Neural progenitor cell (in vitro differentiated cells): Measurements from ENCODE around the gene GRIK1. TPM values are rescaled to one million over a fixed set of nuclear protein-coding genes. Genes with fewer than 3 reads are reported as not detected.

Source experiments
- DNase-seq: peaks from one replicate; pipeline ENCODE4 v3.0.0-alpha.2; 2016; ENCODE audit warnings: low spot score
- H2AFZ ChIP-seq: fragments of 200-600 bp; sonication (generic); replicated peaks from 2 replicates; pipeline ENCODE4 v1.6.1; 2016; ENCODE audit warnings: antibody characterized with exemption
- H3F3A ChIP-seq: fragments of 200-600 bp; sonication (generic); 2 replicates; pipeline ENCODE4 v1.6.1; 2016; ENCODE audit warnings: antibody characterized with exemption, low read depth
- H3K27ac ChIP-seq: fragments of 200-600 bp; sonication (generic); 2 replicates; pipeline ENCODE4 v1.5.1; 2016; ENCODE audit warnings: mild to moderate bottlenecking
- H3K27me3 ChIP-seq: fragments of 200-600 bp; sonication (generic); 2 replicates; pipeline ENCODE4 v1.6.1; 2016; ENCODE audit warnings: mild to moderate bottlenecking, moderate library complexity
- H3K36me3 ChIP-seq: fragments of 200-600 bp; sonication (generic); 2 replicates; pipeline ENCODE4 v1.5.1; 2016
- H3K4me1 ChIP-seq: fragments of 200-600 bp; sonication (generic); 2 replicates; pipeline ENCODE4 v1.6.1; 2016; ENCODE audit warnings: mixed run types
- H3K4me2 ChIP-seq: fragments of 200-600 bp; sonication (generic); 2 replicates; pipeline ENCODE4 v1.6.1; 2016
- H3K4me3 ChIP-seq: fragments of 200-600 bp; sonication (generic); 2 replicates; pipeline ENCODE4 v1.5.1; 2016
- H3K79me2 ChIP-seq: fragments of 200-600 bp; sonication (generic); 2 replicates; pipeline ENCODE4 v1.6.1; 2016; ENCODE audit warnings: low read depth
- H3K9ac ChIP-seq: fragments of 200-600 bp; sonication (generic); 2 replicates; pipeline ENCODE4 v1.6.1; 2016
- H3K9me3 ChIP-seq: fragments of 200-600 bp; sonication (generic); 2 replicates; pipeline ENCODE4 v1.5.1; 2016; ENCODE audit warnings: low read depth
- H4K20me1 ChIP-seq: fragments of 200-600 bp; sonication (generic); 2 replicates; pipeline ENCODE4 v1.6.1; 2016; ENCODE audit warnings: low read depth
- H3K27ac Mint-ChIP-seq: 3 replicates; pipeline ENCODE4 v1.8.0; 2021; ENCODE audit warnings: mixed read lengths
- H3K27me3 Mint-ChIP-seq: 2 replicates; pipeline ENCODE4 v1.8.0; 2022; ENCODE audit warnings: low read depth, mild to moderate bottlenecking, inconsistent platforms, moderate library complexity, mixed read lengths; ENCODE audit not compliant: insufficient read depth
- H3K36me3 Mint-ChIP-seq: 3 replicates; pipeline ENCODE4 v1.8.0; 2021; ENCODE audit warnings: mixed read lengths
- H3K4me1 Mint-ChIP-seq: 3 replicates; pipeline ENCODE4 v1.8.0; 2021; ENCODE audit warnings: mixed read lengths
- H3K4me3 Mint-ChIP-seq: 3 replicates; pipeline ENCODE4 v1.8.0; 2021; ENCODE audit warnings: mild to moderate bottlenecking, moderate library complexity, mixed read lengths
- H3K9me3 Mint-ChIP-seq: 3 replicates; pipeline ENCODE4 v1.8.0; 2020; ENCODE audit warnings: mixed read lengths
- CTCF ChIP-seq: fragments of 200-600 bp; sonication (generic); IDR thresholded peaks from 2 replicates; pipeline ENCODE4 v1.5.1; 2017; ENCODE audit warnings: antibody characterized with exemption, mild to moderate bottlenecking
- EZH2 ChIP-seq: fragments of 200-600 bp; sonication (generic); IDR thresholded peaks from 2 replicates; pipeline ENCODE4 v1.6.1; 2017; ENCODE audit warnings: antibody characterized with exemption, mild to moderate bottlenecking, moderate library complexity
- EZH2phosphoT487 ChIP-seq: fragments of 200-600 bp; sonication (generic); IDR thresholded peaks from 2 replicates; pipeline ENCODE4 v1.6.1; 2017; ENCODE audit warnings: antibody characterized with exemption
- total RNA-seq: library from RNA; depleted of rRNA; stranded (reverse); fragments of >200 nt; gene quantifications from 2 replicates; pipeline ENCODE4 v1.2.3, GENCODE V29; 2015; ENCODE audit warnings: low replicate concordance

GRIK1 gene
- total RNA-seq, 1 donor from 2014 or later: 1.6 TPM

DNA sequence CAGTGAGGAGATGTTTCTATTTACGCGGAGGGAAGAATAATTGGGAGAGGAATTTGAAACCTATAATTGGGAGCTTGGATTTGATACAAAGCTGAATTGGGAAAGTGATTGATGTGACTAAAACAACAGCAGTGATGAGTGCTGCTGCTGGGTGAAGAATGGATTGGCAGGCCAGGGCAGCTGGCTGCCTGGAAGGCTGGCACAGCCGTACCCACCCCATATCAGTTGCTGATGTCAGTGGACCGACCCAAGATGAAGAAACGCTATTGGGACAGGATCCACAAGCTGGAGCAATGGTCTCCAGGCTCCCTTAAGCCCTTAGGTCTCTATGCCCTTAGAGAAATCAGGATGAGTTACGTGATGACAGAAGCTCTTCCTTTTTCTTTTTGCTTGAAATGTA is 47.4 kb downstream of the GRIK1 start:
- Histone ChIP-seq H3K36me3 (no peaks in the 10 kb centered on the region), H3K27me3 (no peaks in the 10 kb centered on the region), H3K4me2 (no peak overlapping the region), H3K9me3 (no peaks in the 10 kb centered on the region), H3K9ac (no peak overlapping the region), H4K20me1 (no peaks in the 10 kb centered on the region), H2AFZ (no peak overlapping the region), H3K4me1 (no peaks in the 10 kb centered on the region), H3K79me2 (no peaks in the 10 kb centered on the region), H3K4me3 (no peak overlapping the region), H3F3A (no peaks in the 10 kb centered on the region), H3K27ac (no peak overlapping the region)
- no peak for TF ChIP-seq CTCF
- no peak for TF ChIP-seq EZH2
- TF ChIP-seq EZH2phosphoT487: no peak
- no peaks in the 10 kb centered on the region for H3K4me1 Mint-ChIP-seq
- DNase-seq: no peak
- no peaks in the 10 kb centered on the region for H3K36me3 Mint-ChIP-seq
- no peaks in the 10 kb centered on the region for H3K27me3 Mint-ChIP-seq
- no peak overlapping the region for H3K27ac Mint-ChIP-seq
- H3K4me3 Mint-ChIP-seq: no peak overlapping the region
- H3K9me3 Mint-ChIP-seq: no peaks in the 10 kb centered on the region

GRCh38 chr21:29888437-29888836 is 51.4 kb downstream of the GRIK1 start:
- H3K27me3 Mint-ChIP-seq: no peaks in the 10 kb centered on the region
- Histone ChIP-seq H3K4me2 (no peak overlapping the region), H3K27ac (no peak overlapping the region), H3K79me2 (no peaks in the 10 kb centered on the region), H4K20me1 (no peaks in the 10 kb centered on the region), H3K27me3 (no peaks in the 10 kb centered on the region), H3K36me3 (no peaks in the 10 kb centered on the region), H3K4me1 (no peaks in the 10 kb centered on the region), H3K9ac (no peak overlapping the region), H2AFZ (no peak overlapping the region), H3K4me3 (no peak overlapping the region), H3F3A (no peaks in the 10 kb centered on the region), H3K9me3 (no peaks in the 10 kb centered on the region)
- H3K4me3 Mint-ChIP-seq: no peak overlapping the region
- H3K9me3 Mint-ChIP-seq: no peaks in the 10 kb centered on the region
- no peak for DNase-seq
- no peaks in the 10 kb centered on the region for H3K36me3 Mint-ChIP-seq
- H3K27ac Mint-ChIP-seq: no peak overlapping the region
- no peaks in the 10 kb centered on the region for H3K4me1 Mint-ChIP-seq
- TF ChIP-seq CTCF (no peak), EZH2phosphoT487 (no peak), EZH2 (no peak)

- no peak overlapping the region for H3K4me2 ChIP-seq
- Mint-ChIP-seq H3K27me3 (no peaks in the 10 kb centered on the region), H3K4me1 (no peaks in the 10 kb centered on the region), H3K27ac (no peak overlapping the region), H3K36me3 (no peaks in the 10 kb centered on the region), H3K4me3 (no peak overlapping the region), H3K9me3 (no peaks in the 10 kb centered on the region)
- no peak for DNase-seq
- no peak overlapping the region for H3K4me3 ChIP-seq
- no peak for TF ChIP-seq CTCF
- TF ChIP-seq EZH2: no peak
- TF ChIP-seq EZH2phosphoT487: no peak
- H3K9me3 ChIP-seq: no peaks in the 10 kb centered on the region
- H4K20me1 ChIP-seq: no peaks in the 10 kb centered on the region
- H3K27me3 ChIP-seq: no peaks in the 10 kb centered on the region
- H2AFZ ChIP-seq: no peak overlapping the region
- no peak overlapping the region for H3K9ac ChIP-seq
- no peak overlapping the region for H3K27ac ChIP-seq
- H3K4me1 ChIP-seq: no peaks in the 10 kb centered on the region
- no peaks in the 10 kb centered on the region for H3K79me2 ChIP-seq
- H3F3A ChIP-seq: no peaks in the 10 kb centered on the region
- H3K36me3 ChIP-seq: no peaks in the 10 kb centered on the region
These were observed 52.3 kb downstream of the GRIK1 start for GRCh38 chr21:29887313-29888009.
